ENCODE data around the gene GRHL3. TPM values are rescaled to one million over a fixed set of nuclear protein-coding genes. Genes with fewer than 3 reads are reported as not detected.

GRHL3 gene
- total RNA-seq, 4 donors from 2014 or later, result 77.6 to 179 (median 115) TPM

GRCh38 chr1:24340770-24341169, 21.6 kb downstream of the GRHL3 start:
- Histone ChIP-seq H3K27ac (peak overlapping the region in 2 of 4 donors; percentile 3 to 13), H3K36me3 (peaks cover 0 to 100% (median 10%) of the 10 kb centered on the region in 3 donors), H3K9me3 (no peaks in the 10 kb centered on the region), H3K27me3 (no peaks in the 10 kb centered on the region), H3K4me1 (peaks cover 0 to 16% (median 0%) of the 10 kb centered on the region in 3 donors), H3K4me3 (no peak overlapping the region)
- whole genome bisulfite sequencing, 2 donors, result 72% methylated on average over 7 of the region's 8 CpGs; no CpG with 5 or more reads in 1 of the 2 donors
- DNase-seq, result no peak
- no peak for TF ChIP-seq CTCF (IDR thresholded peaks at IDR 0.05)
- no peak for TF ChIP-seq POLR2A (IDR thresholded peaks at IDR 0.05)
- intact Hi-C loops (cut with DNase I), result no loop called here

- Histone ChIP-seq H3K36me3 (peaks cover 0 to 100% (median 10%) of the 10 kb centered on the region in 3 donors), H3K27ac (no peak overlapping the region), H3K27me3 (no peaks in the 10 kb centered on the region), H3K4me3 (no peak overlapping the region), H3K9me3 (no peaks in the 10 kb centered on the region), H3K4me1 (peaks cover 0 to 16% (median 0%) of the 10 kb centered on the region in 3 donors)
- DNase-seq, result no peak
- TF ChIP-seq CTCF (IDR thresholded peaks at IDR 0.05) (no peak), POLR2A (IDR thresholded peaks at IDR 0.05) (no peak)
- WGBS, 2 donors, result 62 to 75% methylated on average over 4 to 7 of the region's 8 CpGs
- intact Hi-C loops (cut with DNase I), result no loop called here
These were observed 22.1 kb downstream of the GRHL3 start for GRCh38 chr1:24341260-24341659.

GRCh38 chr1:24343412-24344089, 24.4 kb downstream of the GRHL3 start:
- no peak for TF ChIP-seq CTCF (IDR thresholded peaks at IDR 0.05)
- no peak for TF ChIP-seq POLR2A (IDR thresholded peaks at IDR 0.05)
- WGBS, 2 donors, result 90 to 100% methylated on average over 10 to 12 of the region's 13 CpGs
- H3K4me1 ChIP-seq, result peaks cover 0 to 11% (median 0%) of the 10 kb centered on the region in 3 donors
- no peak for DNase-seq
- H3K9me3 ChIP-seq, result no peaks in the 10 kb centered on the region
- intact Hi-C loops (cut with DNase I), result no loop called here
- no peak overlapping the region for H3K4me3 ChIP-seq
- no peak overlapping the region for H3K27ac ChIP-seq
- no peaks in the 10 kb centered on the region for H3K27me3 ChIP-seq
- H3K36me3 ChIP-seq, result peaks cover 0 to 100% (median 13%) of the 10 kb centered on the region in 3 donors

GRCh38 chr1:24344090-24344742, 25.1 kb downstream of the GRHL3 start:
- no peak overlapping the region for H3K27ac ChIP-seq
- intact Hi-C loops (cut with DNase I), result no loop called here
- no peak for TF ChIP-seq POLR2A (IDR thresholded peaks at IDR 0.05)
- H3K27me3 ChIP-seq, result no peaks in the 10 kb centered on the region
- WGBS, 2 donors, result 81 to 87% methylated on average over 3 to 6 of the region's 8 CpGs
- H3K4me1 ChIP-seq, result peaks cover 0 to 11% (median 0%) of the 10 kb centered on the region in 3 donors
- DNase-seq, result no peak
- H3K9me3 ChIP-seq, result no peaks in the 10 kb centered on the region
- H3K4me3 ChIP-seq, result no peak overlapping the region
- H3K36me3 ChIP-seq, result peaks cover 0 to 100% (median 13%) of the 10 kb centered on the region in 3 donors

GRCh38 chr1:24345334-24345733, 26.2 kb downstream of the GRHL3 start:
- Histone ChIP-seq H3K36me3 (peaks cover 0 to 100% (median 13%) of the 10 kb centered on the region in 3 donors), H3K4me1 (peaks cover 0 to 6% (median 0%) of the 10 kb centered on the region in 3 donors), H3K27ac (no peak overlapping the region), H3K4me3 (no peak overlapping the region), H3K27me3 (no peaks in the 10 kb centered on the region), H3K9me3 (no peaks in the 10 kb centered on the region)
- DNase-seq, result no peak
- intact Hi-C loops (cut with DNase I), result no loop called here
- TF ChIP-seq POLR2A (IDR thresholded peaks at IDR 0.05) (no peak), CTCF (IDR thresholded peaks at IDR 0.05) (no peak)
- WGBS, 2 donors, result 64 to 67% methylated on average over 1 to 3 of the region's 5 CpGs
